CD4-positive, alpha-beta memory T cell (primary cell): ENCODE measurements around the gene MAPK7. TPM values are rescaled to one million over a fixed set of nuclear protein-coding genes. Genes with fewer than 3 reads are reported as not detected.

Experiments used
- CTCF ChIA-PET: fragments of 350-600 bp; sonication (Branson Sonifier 250); formaldehyde crosslinking; loops from one replicate; lab custom pipeline; 2021; ENCODE audit warnings: inconsistent platforms; ENCODE audit not compliant: partially characterized antibody; lab: Charles Lee
- POLR2A ChIA-PET: fragments of 350-600 bp; sonication (Branson Sonifier 250); formaldehyde crosslinking; loops from one replicate; lab custom pipeline; 2021; ENCODE audit not compliant: partially characterized antibody; lab: Charles Lee
- DNase-seq, 5 donors: peaks; one replicate each; pipeline versions ENCODE4 v3.0.0 to v3.0.0-alpha.2; 2020 to 2022; ENCODE audit warnings: mixed read lengths in 1 of 5
- H3K27ac ChIP-seq: one replicate; pipeline ENCODE4 v1.7.0; 2013; ENCODE audit warnings: low read depth, low read length
- H3K27me3 ChIP-seq: 2 replicates; pipeline ENCODE4 v1.7.0; 2013; ENCODE audit warnings: mild to moderate bottlenecking, low read length, moderate library complexity; ENCODE audit not compliant: insufficient read depth
- H3K36me3 ChIP-seq: 2 replicates; pipeline ENCODE4 v1.7.0; 2013; ENCODE audit warnings: mild to moderate bottlenecking, low read length, moderate library complexity; ENCODE audit not compliant: insufficient read depth
- H3K4me1 ChIP-seq: 2 replicates; pipeline ENCODE4 v1.7.0; 2013; ENCODE audit warnings: mild to moderate bottlenecking, low read length, moderate library complexity; ENCODE audit not compliant: insufficient read depth
- H3K4me3 ChIP-seq, 2 donors: one replicate each; pipeline ENCODE4 v1.7.0; 2013; ENCODE audit warnings: low read length in 2 of 2, mild to moderate bottlenecking in 1 of 2
- H3K9me3 ChIP-seq, 2 donors: one replicate each; pipeline ENCODE4 v1.7.0; 2013; ENCODE audit warnings: low read length in 2 of 2, control low read depth in 1 of 2; ENCODE audit not compliant: control insufficient read depth in 1 of 2
- H3K27ac Mint-ChIP-seq, 7 donors: one replicate each; pipeline ENCODE4 v1.8.0; 2020 to 2021; ENCODE audit warnings: mixed read lengths in 7 of 7, mild to moderate bottlenecking in 6 of 7, inconsistent platforms in 3 of 7, moderate library complexity in 3 of 7
- H3K27me3 Mint-ChIP-seq, 2 donors: one replicate each; pipeline ENCODE4 v1.8.0; 2020 to 2021; ENCODE audit warnings: mixed read lengths in 2 of 2
- H3K36me3 Mint-ChIP-seq, 2 donors: one replicate each; pipeline ENCODE4 v1.8.0; 2020 to 2021; ENCODE audit warnings: mixed read lengths in 2 of 2, inconsistent platforms in 1 of 2, mild to moderate bottlenecking in 1 of 2
- H3K4me1 Mint-ChIP-seq, 4 donors: one replicate each; pipeline ENCODE4 v1.8.0; 2020 to 2021; ENCODE audit warnings: mixed read lengths in 4 of 4, mild to moderate bottlenecking in 1 of 4
- H3K4me3 Mint-ChIP-seq, 8 donors: one replicate each; pipeline ENCODE4 v1.8.0; 2020 to 2021; ENCODE audit warnings: mixed read lengths in 8 of 8, mild to moderate bottlenecking in 7 of 8, moderate library complexity in 6 of 8, inconsistent platforms in 3 of 8
- H3K9me3 Mint-ChIP-seq, 8 donors: one replicate each; pipeline ENCODE4 v1.8.0; 2020 to 2021; ENCODE audit warnings: mixed read lengths in 8 of 8, mild to moderate bottlenecking in 5 of 8, inconsistent platforms in 3 of 8, moderate library complexity in 1 of 8
- intact Hi-C: fragments of 100-400 bp; cut with micrococcal nuclease; formaldehyde crosslinking; loops from one replicate; pipeline ENCODE4 v1.15.1; 2023
- polyA plus RNA-seq, 2 donors: library from polyadenylated mRNA; unstranded; fragments of 300-500 nt; fragmentation: Illumina TruSeq; gene quantifications; one replicate each; pipeline ENCODE4 v1.2.3, GENCODE V29; 2021
- total RNA-seq, 2 experiments: library from RNA; stranded (reverse); gene quantifications; one replicate each; pipeline ENCODE4 v1.2.3, GENCODE V29; 2021

The MAPK7 gene
- total and polyA plus RNA-seq, 4 experiments from 2014 or later = 2.1 to 26.2 (median 15.9) TPM

GRCh38 chr17:19418251-19418992 lies 40.1 kb downstream of the MAPK7 start:
- Histone ChIP-seq H3K27ac (no peak overlapping the region), H3K4me3 (no peak overlapping the region), H3K36me3 (no peaks in the 10 kb centered on the region), H3K4me1 (peaks cover 4% of the 10 kb centered on the region), H3K9me3 (no peaks in the 10 kb centered on the region), H3K27me3 (no peaks in the 10 kb centered on the region)
- H3K27me3 Mint-ChIP-seq = no peaks in the 10 kb centered on the region
- ChIA-PET POLR2A (interaction anchor here (0.5 kb wide), 1 partner anchor 111 kb away, joined by 3 read pairs; no protein-coding TSS in a partner anchor), CTCF (interaction anchor here (0.5 kb wide), 1 partner anchor 98 kb away, joined by 3 read pairs; no protein-coding TSS in a partner anchor)
- no peaks in the 10 kb centered on the region for H3K9me3 Mint-ChIP-seq
- intact Hi-C loops = no loop called here
- H3K4me1 Mint-ChIP-seq = peaks cover 2 to 20% (median 9%) of the 10 kb centered on the region in 4 donors
- H3K27ac Mint-ChIP-seq = peak overlapping the region in 6 of 7 donors; percentile 22 to 78 (median 65)
- no peak overlapping the region for H3K4me3 Mint-ChIP-seq
- no peaks in the 10 kb centered on the region for H3K36me3 Mint-ChIP-seq
- peak in 2 of 5 donors; percentile 6 to 12 for DNase-seq

- CTCF ChIA-PET = no interaction called here
- no peaks in the 10 kb centered on the region for H3K36me3 ChIP-seq
- no peaks in the 10 kb centered on the region for H3K9me3 Mint-ChIP-seq
- intact Hi-C loops = no loop called here
- peaks cover 0 to 3% of the 10 kb centered on the region in 2 donors for H3K27me3 Mint-ChIP-seq
- H3K27me3 ChIP-seq = no peaks in the 10 kb centered on the region
- H3K36me3 Mint-ChIP-seq = no peaks in the 10 kb centered on the region
- H3K27ac ChIP-seq = no peak overlapping the region
- POLR2A ChIA-PET = no interaction called here
- no peak for DNase-seq
- H3K4me1 ChIP-seq = peaks cover 4% of the 10 kb centered on the region
- no peaks in the 10 kb centered on the region for H3K9me3 ChIP-seq
- no peak overlapping the region for H3K4me3 Mint-ChIP-seq
- H3K4me1 Mint-ChIP-seq = peaks cover 2 to 20% (median 9%) of the 10 kb centered on the region in 4 donors
- H3K4me3 ChIP-seq = no peak overlapping the region
- H3K27ac Mint-ChIP-seq = no peak overlapping the region
Measured at GRCh38 chr17:19421219-19421618, 42.9 kb downstream of the MAPK7 start.

DNA sequence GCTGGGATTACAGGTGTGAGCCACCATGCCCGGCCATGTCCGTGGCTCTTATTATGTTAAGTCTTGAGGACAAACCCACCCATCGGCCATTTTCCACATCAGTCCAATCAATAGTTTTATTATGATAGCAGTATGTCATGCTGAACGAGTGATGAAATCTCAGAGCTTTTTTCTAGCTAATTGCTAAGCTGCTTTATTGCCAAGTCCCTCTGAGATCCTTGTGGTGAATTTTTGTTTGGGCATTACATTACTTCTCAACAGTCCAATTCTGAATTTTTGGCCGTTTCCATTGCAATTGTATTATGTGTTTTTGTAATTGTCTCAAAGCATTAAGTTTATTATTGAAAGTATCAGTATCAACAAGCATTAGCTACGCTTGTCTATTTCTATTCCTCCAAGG lies 43.6 kb downstream of the MAPK7 start:
- no peaks in the 10 kb centered on the region for H3K27me3 ChIP-seq
- no peaks in the 10 kb centered on the region for H3K9me3 Mint-ChIP-seq
- H3K36me3 Mint-ChIP-seq = no peaks in the 10 kb centered on the region
- no peak overlapping the region for H3K27ac ChIP-seq
- POLR2A ChIA-PET = no interaction called here
- H3K4me1 Mint-ChIP-seq = peaks cover 2 to 18% (median 9%) of the 10 kb centered on the region in 4 donors
- no peak overlapping the region for H3K4me3 Mint-ChIP-seq
- H3K4me1 ChIP-seq = peaks cover 4% of the 10 kb centered on the region
- H3K4me3 ChIP-seq = no peak overlapping the region
- intact Hi-C loops = no loop called here
- no peaks in the 10 kb centered on the region for H3K9me3 ChIP-seq
- no peaks in the 10 kb centered on the region for H3K36me3 ChIP-seq
- no peak for DNase-seq
- CTCF ChIA-PET = no interaction called here
- H3K27me3 Mint-ChIP-seq = peaks cover 0 to 5% of the 10 kb centered on the region in 2 donors
- H3K27ac Mint-ChIP-seq = no peak overlapping the region

DNA sequence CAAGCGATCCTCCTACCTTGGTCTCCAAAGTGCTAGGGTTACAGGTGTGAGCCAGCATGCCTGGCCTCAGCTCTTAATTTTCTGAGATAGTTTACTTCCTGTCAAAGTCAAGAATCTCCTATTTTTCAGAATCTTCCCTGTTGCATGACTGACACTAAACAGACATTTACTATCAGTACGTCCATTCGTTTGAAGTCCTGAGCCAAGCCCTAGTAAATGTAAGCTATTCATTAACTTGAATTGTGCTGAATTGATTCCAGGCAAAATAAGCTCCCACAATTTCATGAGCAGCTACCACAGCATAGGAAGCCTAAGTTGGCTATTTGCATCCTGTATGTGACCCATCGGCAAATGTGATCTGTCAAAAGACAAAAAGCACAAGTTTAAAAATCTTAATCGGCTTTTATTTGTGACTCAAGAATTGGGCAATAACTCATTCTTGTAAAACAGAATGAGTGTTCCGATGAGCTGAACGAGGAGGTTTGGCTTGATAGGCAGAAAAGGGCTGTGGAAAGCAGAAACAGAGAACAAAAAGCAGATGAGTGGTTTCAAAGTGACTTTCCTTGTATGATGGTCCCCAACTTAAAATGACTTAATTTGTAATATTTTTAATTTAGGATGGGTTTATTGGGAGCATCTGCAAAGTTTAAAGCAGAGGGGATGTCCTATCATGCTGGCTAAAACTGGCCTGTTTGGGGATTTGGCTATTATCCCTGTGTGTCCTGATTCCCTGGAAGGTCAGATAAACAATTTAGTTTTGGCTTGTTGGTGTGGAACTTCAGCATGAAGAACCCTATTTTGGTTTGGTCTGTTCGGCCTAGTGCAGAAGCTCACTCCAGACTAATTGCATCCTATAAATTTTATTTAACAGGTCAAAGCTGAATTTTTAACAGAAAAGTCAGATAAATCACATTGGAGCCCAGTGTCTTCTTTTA lies 46.9 kb downstream of the MAPK7 start:
- Histone ChIP-seq H3K4me3 (no peak overlapping the region), H3K4me1 (no peaks in the 10 kb centered on the region), H3K9me3 (no peaks in the 10 kb centered on the region), H3K27me3 (no peaks in the 10 kb centered on the region), H3K27ac (no peak overlapping the region), H3K36me3 (no peaks in the 10 kb centered on the region)
- Mint-ChIP-seq H3K4me1 (no peaks in the 10 kb centered on the region), H3K27me3 (peaks cover 0 to 5% of the 10 kb centered on the region in 2 donors), H3K4me3 (no peak overlapping the region), H3K9me3 (no peaks in the 10 kb centered on the region), H3K36me3 (no peaks in the 10 kb centered on the region), H3K27ac (no peak overlapping the region)
- CTCF ChIA-PET = no interaction called here
- intact Hi-C loops = no loop called here
- POLR2A ChIA-PET = no interaction called here
- no peak for DNase-seq

DNA sequence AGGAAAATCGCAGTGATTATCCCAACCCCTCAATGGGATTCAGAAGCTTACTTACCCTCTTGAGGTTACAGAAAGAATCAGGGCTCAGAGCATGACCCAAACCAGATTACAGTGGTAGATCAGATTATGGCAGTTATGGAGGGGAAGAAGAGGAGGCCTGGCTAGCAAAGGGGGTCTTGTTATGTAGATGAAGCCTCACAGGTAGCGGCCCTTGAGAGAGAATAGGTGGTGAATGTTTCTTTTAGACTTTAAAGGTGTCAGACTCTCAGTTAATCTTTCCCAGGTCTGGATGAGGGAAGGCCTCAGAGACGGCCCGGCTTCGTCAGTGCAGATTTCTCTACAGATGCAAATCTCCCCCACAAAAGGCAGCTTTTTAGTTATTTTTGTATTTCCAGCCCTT lies 48.3 kb downstream of the MAPK7 start:
- Histone ChIP-seq H3K36me3 (no peaks in the 10 kb centered on the region), H3K4me3 (no peak overlapping the region), H3K27ac (no peak overlapping the region), H3K4me1 (no peaks in the 10 kb centered on the region), H3K9me3 (no peaks in the 10 kb centered on the region), H3K27me3 (no peaks in the 10 kb centered on the region)
- Mint-ChIP-seq H3K36me3 (no peaks in the 10 kb centered on the region), H3K27ac (no peak overlapping the region), H3K27me3 (peaks cover 0 to 5% of the 10 kb centered on the region in 2 donors), H3K4me1 (no peaks in the 10 kb centered on the region), H3K4me3 (no peak overlapping the region), H3K9me3 (no peaks in the 10 kb centered on the region)
- DNase-seq = no peak
- intact Hi-C loops = no loop called here
- ChIA-PET CTCF (no interaction called here), POLR2A (no interaction called here)

- no peak overlapping the region for H3K4me3 ChIP-seq
- no peaks in the 10 kb centered on the region for H3K27me3 Mint-ChIP-seq
- intact Hi-C loops = no loop called here
- H3K4me1 Mint-ChIP-seq = no peaks in the 10 kb centered on the region
- CTCF ChIA-PET = no interaction called here
- H3K4me1 ChIP-seq = no peaks in the 10 kb centered on the region
- no peaks in the 10 kb centered on the region for H3K9me3 ChIP-seq
- H3K27ac ChIP-seq = no peak overlapping the region
- POLR2A ChIA-PET = no interaction called here
- no peak overlapping the region for H3K27ac Mint-ChIP-seq
- no peaks in the 10 kb centered on the region for H3K27me3 ChIP-seq
- no peak overlapping the region for H3K4me3 Mint-ChIP-seq
- no peaks in the 10 kb centered on the region for H3K36me3 ChIP-seq
- H3K36me3 Mint-ChIP-seq = no peaks in the 10 kb centered on the region
- no peak for DNase-seq
- H3K9me3 Mint-ChIP-seq = no peaks in the 10 kb centered on the region
Measured at GRCh38 chr17:19431691-19432090, 53.4 kb downstream of the MAPK7 start.
